Left kidney (tissue), 2 donors: ENCODE data around the gene TTN. TPM values are rescaled to one million over a fixed set of nuclear protein-coding genes. Genes with fewer than 3 reads are reported as not detected.

ENCODE experiments used
- DNase-seq: peaks from one replicate; pipeline ENCODE4 v3.0.0-alpha.2; 2013
- polyA plus RNA-seq: library from polyadenylated mRNA; unstranded; fragments of 120-200 nt; gene quantifications from one replicate; pipeline ENCODE4 v1.2.1, GENCODE V29; 2013; ENCODE audit not compliant: insufficient read length

TTN gene
- polyA plus RNA-seq, 1 donor = 1.2 TPM

DNA sequence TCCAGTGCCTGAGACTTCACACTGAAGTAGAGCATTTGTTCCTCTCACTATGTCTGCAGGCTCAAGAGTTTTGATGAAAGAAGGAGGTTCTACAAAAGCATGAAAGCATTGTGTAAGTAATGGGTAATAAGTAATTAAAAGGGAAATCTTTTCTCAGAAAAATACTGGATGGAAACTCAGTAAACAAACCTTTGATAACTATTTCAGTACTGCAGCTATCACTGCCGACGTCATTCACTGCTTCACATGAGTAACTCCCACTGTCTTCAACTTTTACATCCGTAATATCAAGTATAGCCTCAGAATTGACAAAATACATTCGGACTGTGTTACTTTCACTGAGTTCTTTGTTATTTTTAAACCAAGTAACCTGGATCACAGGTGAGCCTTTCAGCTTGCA lies 72.7 kb downstream of the TTN start:
- DNase-seq = no peak

DNA sequence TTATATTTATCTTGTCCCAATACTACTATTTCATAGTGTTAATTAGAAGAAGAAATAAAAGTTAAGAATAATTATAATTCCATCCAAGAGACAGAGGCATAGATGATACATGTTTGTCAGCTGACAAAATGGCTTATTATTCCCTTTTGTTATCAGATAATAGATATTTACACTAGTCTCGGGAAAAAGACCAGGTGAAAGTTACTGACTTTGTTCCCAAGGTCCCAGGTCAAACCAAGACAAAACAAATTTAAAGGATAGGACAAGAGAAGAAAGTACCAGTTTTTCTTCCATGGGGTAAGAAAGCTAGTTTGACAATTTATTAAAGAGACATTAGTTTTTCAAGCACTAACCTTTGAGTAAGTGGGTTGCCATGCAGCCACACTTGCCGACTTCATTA lies 73.2 kb downstream of the TTN start:
- no peak for DNase-seq

DNA sequence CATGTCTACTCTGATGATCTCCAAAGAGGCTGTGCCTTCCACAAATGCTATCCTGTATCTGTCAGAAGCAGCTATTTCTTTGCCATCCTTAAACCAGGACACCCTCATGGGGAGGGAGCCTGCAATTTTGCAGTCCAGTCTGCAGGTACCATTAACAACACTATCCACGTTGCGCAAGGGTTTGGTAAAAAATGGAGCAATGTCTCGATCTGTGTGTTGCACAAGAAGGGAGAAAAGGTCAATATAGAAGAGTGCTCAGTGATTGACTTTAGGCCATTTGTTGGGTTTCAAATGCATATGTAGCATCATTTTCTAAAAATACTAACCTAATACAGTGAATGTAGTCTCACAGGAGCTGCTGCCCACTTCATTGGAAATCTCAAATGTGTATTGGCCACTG lies 74.3 kb downstream of the TTN start:
- no peak for DNase-seq

DNA sequence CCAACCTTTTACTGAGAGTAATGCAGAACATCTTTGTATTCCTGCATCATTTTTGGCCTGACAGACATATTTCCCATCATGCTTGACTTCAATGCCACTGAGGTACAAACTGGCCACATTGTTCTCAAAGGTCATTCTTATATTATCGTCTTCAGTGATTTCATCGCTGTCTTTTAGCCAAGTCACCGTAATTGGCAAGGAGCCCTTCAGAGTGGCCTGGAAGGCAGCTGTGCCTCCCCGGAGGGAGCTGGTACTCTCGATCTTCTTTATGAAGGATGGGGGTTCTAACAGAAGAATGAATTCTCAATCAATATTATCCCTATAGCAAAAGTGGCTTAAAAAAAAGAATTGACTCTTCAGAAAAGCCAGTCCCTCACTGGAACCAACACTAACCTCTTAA lies 75.9 kb downstream of the TTN start:
- DNase-seq = no peak

DNA sequence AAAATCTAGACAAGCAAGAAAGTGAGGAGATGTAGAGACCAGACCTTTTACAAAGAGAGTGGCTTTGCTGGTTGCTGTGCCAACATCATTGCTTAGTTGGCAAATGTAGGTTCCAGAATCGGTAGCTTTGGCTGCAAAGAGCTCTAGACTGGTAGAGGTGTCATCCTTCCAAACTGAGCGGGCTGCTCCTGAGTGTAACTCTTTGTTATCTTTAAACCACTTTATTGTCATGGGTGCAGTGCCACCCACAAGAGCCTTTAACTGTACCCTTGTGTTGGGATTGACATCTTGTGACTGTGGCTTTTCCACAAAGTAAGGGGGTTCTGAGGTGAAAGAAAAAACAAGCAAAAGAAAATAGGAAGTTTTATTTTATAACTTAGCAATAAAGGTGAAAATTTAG lies 77.2 kb downstream of the TTN start:
- no peak for DNase-seq

DNA sequence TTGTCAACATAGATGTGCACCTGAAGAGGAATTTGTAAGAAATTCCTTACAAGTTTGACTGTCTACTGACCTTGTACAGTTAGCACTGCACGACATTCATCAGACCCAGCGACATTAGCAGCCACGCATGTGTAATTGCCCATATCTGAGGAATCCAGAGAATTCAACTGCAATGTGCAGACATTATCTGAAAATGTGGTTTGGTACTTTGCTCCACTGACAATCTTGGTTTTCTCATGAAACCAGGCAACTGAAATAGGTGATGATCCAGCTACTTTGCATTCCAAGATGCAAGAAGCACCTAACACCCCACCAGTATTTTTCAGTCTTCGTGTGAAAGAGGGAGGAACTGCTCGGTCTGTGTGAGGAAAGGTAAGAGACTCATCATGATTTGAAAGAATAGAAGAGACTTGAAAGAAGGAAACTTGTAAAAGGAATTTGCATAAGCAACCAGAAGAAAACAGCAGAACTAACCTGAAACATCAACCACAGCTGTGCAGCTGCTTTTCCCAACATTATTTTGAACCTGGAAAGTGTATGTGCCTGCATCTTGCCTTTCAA lies 83.4 kb downstream of the TTN start:
- DNase-seq = no peak

DNA sequence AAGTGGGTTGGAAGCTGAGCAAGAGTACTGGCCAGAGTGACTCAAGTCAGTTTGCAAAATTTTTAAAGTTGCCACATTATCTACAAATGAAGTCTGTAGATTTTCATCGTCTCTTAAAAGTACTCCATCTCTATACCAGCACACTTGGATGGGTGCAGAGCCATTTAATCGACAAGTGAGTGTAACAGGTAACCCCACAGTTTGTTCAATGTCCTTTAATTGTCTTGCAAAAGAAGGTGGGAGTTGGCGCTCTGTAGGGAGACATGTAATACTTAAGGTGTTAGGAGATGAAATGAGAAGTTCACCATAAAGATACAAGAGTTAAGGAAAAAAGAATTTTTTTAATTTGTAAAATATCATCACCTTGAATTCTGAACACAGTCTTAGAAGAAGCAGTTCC lies 84.9 kb downstream of the TTN start:
- DNase-seq = no peak

DNA sequence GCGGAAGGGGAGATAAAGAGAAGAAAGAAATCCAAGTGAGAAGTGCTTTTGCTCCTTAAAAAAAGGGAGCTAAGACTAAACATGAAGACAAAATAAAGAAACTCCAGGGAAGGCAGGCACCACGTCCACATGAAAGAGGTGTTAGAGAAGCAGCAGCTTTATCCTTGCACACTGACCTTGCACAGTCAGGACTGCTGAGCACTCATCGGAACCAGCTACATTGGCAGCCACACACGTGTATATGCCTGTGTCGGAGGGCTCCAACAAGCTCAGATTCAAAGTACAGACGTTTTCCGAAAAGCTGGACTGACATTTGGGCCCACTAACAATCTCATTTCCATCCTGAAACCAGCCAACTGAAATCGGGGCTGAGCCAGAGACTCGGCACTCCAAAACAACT lies 88.2 kb downstream of the TTN start:
- DNase-seq = no peak

DNA sequence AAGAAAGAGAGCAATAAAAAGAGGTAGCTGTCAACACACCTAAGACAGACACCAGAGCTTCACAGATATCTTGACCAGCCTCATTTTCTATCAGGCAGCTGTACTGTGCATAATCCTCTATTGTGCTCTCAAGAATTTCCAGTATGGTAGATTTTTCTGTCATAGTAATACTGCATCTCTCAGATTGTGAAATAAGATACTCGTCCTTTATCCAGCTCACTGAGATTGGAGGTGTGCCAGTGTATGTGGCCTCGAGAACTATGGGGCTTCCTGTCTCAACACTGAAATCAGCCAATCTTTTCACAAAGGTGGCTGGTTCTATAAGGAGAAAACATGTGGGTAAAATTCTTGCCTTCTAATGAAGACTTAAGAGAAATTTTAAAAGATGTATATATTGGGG lies 88.9 kb downstream of the TTN start:
- DNase-seq = no peak

DNA sequence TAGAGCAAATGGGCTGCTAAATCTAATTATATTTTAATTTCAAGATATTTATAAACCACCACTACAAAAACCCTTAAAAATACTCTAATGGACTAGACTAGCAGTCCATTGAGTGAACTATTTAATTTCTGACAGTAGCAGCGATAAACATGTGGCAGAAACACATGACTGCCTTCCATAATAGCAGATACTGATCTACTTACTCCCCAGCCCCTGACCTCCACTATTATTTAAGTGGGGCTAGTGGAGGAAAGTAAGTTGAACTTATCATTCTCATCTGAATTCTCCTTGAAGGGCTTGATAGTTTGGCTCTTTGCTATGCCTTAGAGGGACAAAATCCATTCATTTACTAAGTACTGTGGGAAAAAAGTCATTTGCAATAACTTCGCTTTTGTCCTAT lies 90.8 kb downstream of the TTN start:
- DNase-seq = no peak

DNA sequence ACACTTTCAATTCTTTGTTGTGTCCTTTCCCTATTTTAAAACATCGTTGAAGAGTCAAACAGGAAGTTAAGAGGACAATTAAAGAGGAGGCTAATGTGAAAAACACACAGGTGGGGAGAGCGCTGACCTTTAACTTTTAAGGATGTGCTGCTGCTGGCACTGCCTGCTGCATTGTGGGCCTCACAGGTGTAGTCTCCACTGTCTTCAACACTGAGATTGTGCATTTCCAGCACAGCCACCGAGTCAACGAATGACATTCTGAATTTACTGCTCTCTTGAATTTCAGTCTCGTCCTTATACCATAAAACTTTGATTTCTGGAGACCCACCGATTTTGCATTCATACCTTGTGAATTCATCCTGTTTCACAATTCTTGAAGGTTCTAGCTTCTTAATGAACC lies 91.9 kb downstream of the TTN start:
- DNase-seq = no peak

DNA sequence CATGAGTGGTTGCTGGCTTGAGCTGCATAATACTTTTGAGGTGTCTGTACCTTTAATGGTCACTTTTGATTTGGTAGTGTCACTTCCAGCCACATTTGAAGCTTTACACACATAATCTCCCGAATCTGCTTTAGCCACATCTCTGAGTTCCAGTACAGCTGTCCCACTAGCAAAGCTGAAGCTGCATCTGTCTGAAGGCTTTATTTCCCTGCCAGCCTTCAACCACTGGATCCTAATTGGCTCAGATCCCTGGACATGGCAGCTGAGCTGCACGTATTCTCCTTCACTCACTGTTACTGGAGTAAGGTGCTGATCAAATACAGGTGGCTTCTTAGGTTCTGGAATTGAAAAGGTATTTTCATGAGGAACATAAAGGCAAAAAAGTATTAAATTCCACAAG lies 99.7 kb downstream of the TTN start:
- DNase-seq = no peak

DNA sequence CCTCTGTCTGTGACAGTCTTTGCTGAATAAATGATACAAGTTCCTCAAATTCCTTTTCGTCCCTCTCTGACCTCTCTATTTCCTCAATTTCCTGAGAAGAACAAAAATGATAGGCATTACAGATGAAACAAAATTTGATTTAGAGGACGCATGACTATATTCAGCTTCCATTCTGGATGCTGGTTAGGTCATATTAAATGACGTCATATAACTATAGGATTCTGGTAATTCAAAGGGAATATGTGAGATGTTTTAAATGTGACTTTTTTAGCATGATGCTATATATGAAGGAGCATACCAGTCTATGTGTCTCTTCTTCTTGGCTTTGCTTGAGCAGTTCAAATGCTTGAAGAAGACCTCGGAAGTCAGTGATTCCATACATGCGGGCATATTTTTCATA lies 102.3 kb downstream of the TTN start:
- DNase-seq = no peak

DNA sequence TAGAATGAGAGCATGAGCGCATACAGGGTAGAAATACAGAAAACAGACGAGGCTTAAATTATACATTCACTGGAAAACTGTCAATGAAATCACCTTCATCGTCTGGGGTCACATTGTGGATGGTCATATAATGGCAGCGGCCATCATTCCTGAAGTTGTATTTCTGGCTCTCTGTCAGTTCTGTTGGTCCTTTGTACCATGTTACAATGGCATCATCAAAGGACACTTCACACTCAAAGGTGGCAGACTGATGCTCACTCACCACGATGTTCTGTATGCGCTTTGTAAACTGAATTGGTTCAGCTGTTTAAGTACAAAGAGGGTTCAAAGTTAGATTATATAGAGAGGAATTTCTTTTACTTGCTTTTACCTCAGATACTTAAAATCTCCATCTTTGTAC lies 104.9 kb downstream of the TTN start:
- no peak for DNase-seq

DNA sequence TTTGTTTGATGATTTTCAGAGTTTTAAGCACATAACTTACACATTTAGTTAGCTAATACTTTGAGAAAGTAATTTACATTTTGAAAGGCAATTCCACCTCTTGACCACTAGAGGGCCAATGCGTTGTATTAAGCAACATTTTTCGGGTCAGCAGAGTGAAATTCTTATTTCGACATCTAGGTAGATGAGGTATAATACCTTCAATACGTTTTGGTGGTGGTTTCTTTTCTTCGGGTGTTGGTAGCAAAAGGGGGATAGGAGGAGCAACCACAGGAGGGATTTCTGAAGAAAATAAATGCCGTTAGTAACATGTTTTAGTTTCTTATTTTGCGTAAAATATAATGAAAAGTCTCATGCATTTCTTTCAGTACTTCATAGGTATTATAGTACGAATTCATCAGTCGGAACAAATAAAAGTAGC lies 106.3 kb downstream of the TTN start:
- DNase-seq = no peak

DNA sequence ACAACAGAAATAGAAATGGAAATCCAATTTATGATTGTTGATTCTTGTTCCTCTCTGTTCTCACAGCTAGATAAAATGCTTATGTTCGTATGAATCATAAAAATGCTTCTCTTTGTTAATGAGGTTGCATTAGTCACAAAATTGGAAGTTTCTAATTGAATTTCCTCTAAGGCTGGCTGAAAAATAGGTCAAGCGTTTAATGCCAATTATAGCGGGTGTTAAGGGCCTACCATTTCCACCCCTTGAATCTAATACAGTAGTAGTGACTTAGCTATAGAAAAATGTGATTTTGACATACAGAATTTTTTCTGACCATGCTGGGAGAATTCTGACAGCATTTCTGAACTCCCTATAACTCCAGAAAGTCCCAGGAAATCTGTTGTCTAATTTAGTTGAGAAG lies 107.1 kb downstream of the TTN start:
- no peak for DNase-seq

DNA sequence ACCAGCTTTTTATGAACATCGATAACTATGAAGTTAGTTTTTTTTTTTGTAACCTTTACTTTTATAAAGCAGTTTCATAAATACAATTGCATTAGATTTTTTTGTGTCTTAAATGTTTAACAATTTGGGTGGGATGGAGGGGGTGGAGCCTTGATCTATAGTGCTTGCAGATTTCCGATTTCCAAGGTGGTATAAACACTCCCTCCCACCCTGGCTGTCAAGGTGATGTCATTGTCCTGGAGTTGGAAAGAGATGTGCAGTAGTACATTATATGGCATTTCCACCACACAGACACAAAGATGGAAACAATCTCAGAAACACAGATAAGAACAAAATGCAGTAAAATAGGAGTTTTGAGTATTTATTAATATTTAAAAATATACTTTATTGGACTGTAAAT lies 114.4 kb downstream of the TTN start:
- DNase-seq = no peak

DNA sequence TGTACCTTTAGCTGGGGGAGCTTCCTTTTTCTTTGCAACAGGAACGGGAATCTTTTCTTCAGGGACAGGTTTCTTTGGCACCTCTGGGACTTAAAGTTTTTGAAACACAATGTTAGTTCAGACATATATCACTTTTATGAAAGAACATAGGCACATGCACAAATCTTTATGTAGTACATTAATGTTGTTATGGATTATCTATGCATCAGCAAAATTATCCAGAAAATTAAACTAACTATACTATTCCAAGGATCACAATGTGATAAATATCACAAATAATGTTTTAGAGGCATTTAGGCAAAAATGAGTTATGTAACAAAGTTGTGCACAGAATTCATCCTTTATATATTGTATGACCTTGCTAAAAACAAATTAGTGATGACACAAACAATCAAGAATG lies 117.4 kb downstream of the TTN start:
- no peak for DNase-seq

DNA sequence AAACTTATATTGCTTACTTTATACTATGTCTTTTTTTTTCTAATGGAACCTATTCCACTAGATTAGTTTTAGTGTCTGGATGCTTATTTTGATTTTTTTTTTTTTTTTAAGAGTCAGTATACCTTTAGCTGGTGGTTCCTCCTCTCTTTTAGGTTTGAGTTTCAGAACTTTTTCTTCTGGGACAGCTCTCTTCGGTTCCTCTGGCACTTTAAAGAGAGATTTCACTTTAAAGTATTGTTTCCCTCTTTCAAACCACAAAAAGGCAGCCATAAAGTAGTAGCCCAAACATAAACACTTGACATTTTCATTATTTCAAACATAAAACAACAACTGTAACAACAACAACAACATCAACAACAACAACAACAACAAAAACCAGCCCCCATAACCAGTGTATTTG lies 123.3 kb downstream of the TTN start:
- no peak for DNase-seq

DNA sequence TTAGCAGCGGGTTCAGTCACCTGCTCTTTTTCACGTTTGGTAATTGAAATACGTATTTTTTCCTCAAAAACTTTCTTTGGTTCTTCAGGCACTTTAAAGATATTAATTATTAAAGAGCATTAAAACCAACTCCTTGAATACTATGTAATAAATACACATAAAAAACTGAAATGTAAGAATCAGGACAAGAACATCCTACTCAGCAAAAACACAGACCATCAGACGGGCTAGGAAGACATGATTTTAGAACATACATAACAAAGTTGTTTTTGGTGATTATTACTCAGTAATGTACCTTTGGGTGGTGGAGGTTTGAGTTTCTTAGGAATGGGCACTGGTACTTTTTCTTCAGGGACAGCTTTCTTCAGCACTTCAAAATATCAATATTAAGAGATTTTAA lies 126.1 kb downstream of the TTN start:
- no peak for DNase-seq

DNA sequence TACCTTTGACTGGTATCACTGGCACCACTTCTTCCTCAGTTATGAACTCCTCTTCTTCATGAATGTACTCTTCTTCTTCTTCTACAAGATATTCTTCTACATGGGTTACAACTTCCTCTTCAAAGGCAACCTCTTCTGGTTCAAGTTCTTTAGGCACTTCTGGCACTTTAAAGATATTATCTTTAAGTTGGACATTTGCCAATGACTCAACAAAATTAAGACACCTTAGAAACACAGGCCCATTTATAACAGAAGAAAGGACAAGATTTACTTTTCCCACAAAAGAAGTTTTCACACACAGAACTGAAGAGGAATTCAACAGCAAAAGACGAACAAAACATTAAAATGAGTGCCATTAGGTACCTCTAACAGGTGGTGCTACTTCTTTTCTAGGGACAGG lies 127.3 kb downstream of the TTN start:
- DNase-seq = no peak

DNA sequence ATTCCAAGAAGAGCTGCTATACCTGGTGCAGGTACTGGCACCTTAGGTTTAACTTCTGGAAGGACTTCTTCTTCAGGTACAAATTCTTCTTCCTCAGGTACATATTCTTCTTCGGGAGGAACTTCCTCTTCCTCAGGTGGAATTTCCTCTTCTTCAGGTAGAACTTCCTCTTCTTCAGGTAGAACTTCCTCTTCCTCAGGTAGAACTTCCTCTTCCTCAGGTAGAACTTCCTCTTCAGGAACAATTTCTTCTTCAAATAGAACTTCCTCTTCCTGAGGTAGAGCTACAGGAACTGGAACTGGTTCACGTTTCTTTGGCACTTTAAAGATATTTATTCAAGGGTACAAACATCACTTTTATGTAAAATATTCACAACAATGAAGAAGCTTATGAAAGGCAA lies 129.6 kb downstream of the TTN start:
- no peak for DNase-seq

DNA sequence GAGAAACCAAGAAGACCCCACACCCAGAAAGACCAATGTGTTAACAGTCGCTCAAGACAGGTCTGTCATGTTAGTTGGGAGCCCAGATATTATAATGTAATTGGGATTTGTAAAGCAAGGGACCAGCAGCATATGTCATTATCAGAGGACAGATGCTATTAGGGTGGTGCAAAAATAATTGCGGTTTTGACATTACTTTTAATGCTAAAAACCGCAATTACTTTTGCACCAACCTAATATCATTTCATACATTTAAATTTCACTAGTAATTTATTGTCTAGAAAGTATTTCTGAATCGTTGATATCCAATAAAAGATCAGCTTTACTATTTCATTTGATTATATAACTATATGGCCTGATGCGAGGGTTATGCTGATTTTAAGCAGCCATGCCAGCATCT lies 131.2 kb downstream of the TTN start:
- DNase-seq = no peak

DNA sequence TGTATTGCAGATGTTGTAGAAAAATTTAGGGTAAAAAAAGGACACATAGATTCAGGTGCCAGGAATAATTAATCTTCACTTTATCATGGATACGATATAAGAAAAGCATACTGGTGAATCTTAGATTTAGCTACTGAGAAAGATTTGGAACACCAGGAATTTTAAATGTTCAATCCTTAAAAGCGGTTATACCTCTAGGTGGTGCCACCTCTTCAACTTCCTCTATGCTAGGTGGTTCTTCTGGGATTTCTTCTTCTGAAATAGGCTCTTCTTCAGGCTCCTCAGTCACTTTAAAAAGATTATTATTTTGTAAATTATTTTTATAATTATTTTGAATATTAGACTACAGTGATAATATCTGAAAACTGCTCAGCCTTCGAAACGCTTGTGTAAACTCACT lies 133.1 kb downstream of the TTN start:
- DNase-seq = no peak

DNA sequence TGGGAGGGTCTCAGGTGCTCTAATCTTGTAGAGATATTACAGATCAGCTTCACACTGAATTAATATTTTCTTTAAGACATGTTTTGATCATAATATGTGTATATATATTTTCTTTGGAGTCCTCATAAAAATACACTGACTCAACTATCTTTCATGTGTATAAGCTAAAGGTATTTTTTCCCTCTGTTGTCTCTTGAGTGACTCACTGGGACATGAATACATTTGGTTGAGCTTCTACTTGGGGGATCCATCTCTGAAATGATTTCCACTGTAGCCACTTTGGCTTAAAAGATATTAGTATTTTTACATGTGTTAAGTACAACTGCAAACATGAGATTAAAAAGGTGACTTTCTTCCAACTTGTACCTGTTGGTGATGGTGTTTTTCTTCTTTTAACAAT lies 140.8 kb downstream of the TTN start:
- DNase-seq = no peak
